Liver (tissue), 9 donors: ENCODE results near the gene SLC2A4RG. TPM values are rescaled to one million over a fixed set of nuclear protein-coding genes. Genes with fewer than 3 reads are reported as not detected.

ENCODE experiments used
- DNase-seq: peaks from one replicate; pipeline ENCODE4 v3.0.0-alpha.2; 2017; ENCODE audit warnings: low spot score
- H3K27ac ChIP-seq, 2 donors: one replicate each; pipeline ENCODE4 v1.7.0; 2013; ENCODE audit warnings: inconsistent platforms in 2 of 2, low read length in 2 of 2, control low read depth in 1 of 2, low read depth in 1 of 2, mild to moderate bottlenecking in 1 of 2
- H3K27me3 ChIP-seq, 4 donors: one replicate each; pipeline versions ENCODE4 v1.6.1 to v1.7.0; 2013; ENCODE audit warnings: low read length in 3 of 4, inconsistent platforms in 1 of 4, mild to moderate bottlenecking in 1 of 4, moderate library complexity in 1 of 4; ENCODE audit not compliant: control insufficient read depth in 4 of 4, insufficient read depth in 4 of 4
- H3K36me3 ChIP-seq, 4 donors: one replicate each; pipeline versions ENCODE4 v1.6.1 to v1.7.0; 2013; ENCODE audit warnings: low read length in 3 of 4, mild to moderate bottlenecking in 3 of 4, low read depth in 1 of 4, moderate library complexity in 1 of 4; ENCODE audit not compliant: control insufficient read depth in 4 of 4, insufficient read depth in 3 of 4
- H3K4me1 ChIP-seq, 4 donors: one replicate each; pipeline versions ENCODE4 v1.6.1 to v1.7.0; 2013; ENCODE audit warnings: low read length in 3 of 4, mild to moderate bottlenecking in 3 of 4, moderate library complexity in 1 of 4; ENCODE audit not compliant: control insufficient read depth in 4 of 4, insufficient read depth in 4 of 4
- H3K4me3 ChIP-seq, 3 donors: one replicate each; pipeline versions ENCODE4 v1.6.1 to v1.7.0; 2013; ENCODE audit warnings: low read length in 3 of 3, control low read depth in 1 of 3, low read depth in 1 of 3, mild to moderate bottlenecking in 1 of 3
- H3K9ac ChIP-seq, 2 donors: one replicate each; pipeline ENCODE4 v1.7.0; 2013; ENCODE audit warnings: low read length in 2 of 2, mild to moderate bottlenecking in 2 of 2, moderate library complexity in 2 of 2, control low read depth in 1 of 2, low read depth in 1 of 2
- H3K9me3 ChIP-seq, 4 donors: one replicate each; pipeline versions ENCODE4 v1.6.1 to v1.7.0; 2013; ENCODE audit warnings: low read length in 3 of 4; ENCODE audit not compliant: control insufficient read depth in 4 of 4
- ATF3 ChIP-seq: IDR thresholded peaks from 2 replicates; pipeline ENCODE4 v1.6.1; 2016; ENCODE audit warnings: antibody characterized with exemption
- FOXA1 ChIP-seq: IDR thresholded peaks from 2 replicates; pipeline ENCODE4 v1.6.1; 2016; ENCODE audit warnings: antibody characterized with exemption
- GABPA ChIP-seq, 2 donors: IDR thresholded peaks in 1 of 2; conservative IDR thresholded peaks in 1 of 2; 2 replicates each; pipeline ENCODE4 v1.6.1; 2016; ENCODE audit warnings: antibody characterized with exemption in 2 of 2, mild to moderate bottlenecking in 1 of 2, moderate library complexity in 1 of 2
- HNF4A ChIP-seq, 2 donors: conservative IDR thresholded peaks; 2 replicates each; pipeline ENCODE4 v1.6.1; 2016; ENCODE audit warnings: antibody characterized with exemption in 2 of 2, mild to moderate bottlenecking in 2 of 2
- HNF4G ChIP-seq: IDR thresholded peaks from 2 replicates; pipeline ENCODE4 v1.6.1; 2016; ENCODE audit warnings: antibody characterized with exemption
- JUND ChIP-seq, 2 donors: IDR thresholded peaks; 2 replicates each; pipeline ENCODE4 v1.6.1; 2016; ENCODE audit warnings: antibody characterized with exemption in 2 of 2
- RAD21 ChIP-seq, 2 donors: IDR thresholded peaks; 2 replicates each; pipeline ENCODE4 v1.6.1; 2016; ENCODE audit warnings: antibody characterized with exemption in 2 of 2, mild to moderate bottlenecking in 2 of 2
- YY1 ChIP-seq: IDR thresholded peaks from 2 replicates; pipeline ENCODE4 v1.6.1; 2016; ENCODE audit warnings: antibody characterized with exemption, mild to moderate bottlenecking
- WGBS: extraction: QIAGEN DNeasy Blood & Tissue Kit; methylation state at CpG from one replicate; pipeline ENCODE4 v1.1.7; 2013; 5-methylcytosine and 5-hydroxymethylcytosine counted together
- polyA plus RNA-seq, 2 donors: library from polyadenylated mRNA; stranded (reverse) in 1 of 2; unstranded in 1 of 2; fragments of 200-250 nt in 1 of 2; fragments of >200 nt in 1 of 2; fragmentation: Nextera tagmentation in 1 of 2; extraction: Ambion mirVana in 1 of 2; gene quantifications; one replicate each; pipeline versions ENCODE4 v1.2.1 to v1.2.3, GENCODE V29; 2013 to 2015
- total RNA-seq, 2 donors: library from RNA; depleted of rRNA; stranded (reverse); fragments of >200 nt; gene quantifications; one replicate each; pipeline ENCODE4 v1.2.3, GENCODE V29; 2014
- TF ChIP-seq, protein P1 (sequence below): fragments of 150-350 bp; IDR thresholded peaks from 2 replicates; pipeline ENCODE4 v1.5.1; 2017; ENCODE audit warnings: improper control_type of control experiment, low read depth, low read length; ENCODE audit not compliant: missing input control
- TF ChIP-seq, protein P2 (sequence below): IDR thresholded peaks from 2 replicates; pipeline ENCODE4 v1.6.1; 2016; ENCODE audit warnings: antibody characterized with exemption, mild to moderate bottlenecking
- TF ChIP-seq, protein P3 (sequence below): IDR thresholded peaks from 2 replicates; pipeline ENCODE4 v1.6.1; 2016; ENCODE audit warnings: antibody characterized with exemption
- donor health status: healthy.
- donor health status: healthy.
- donor health status: healthy.
- donor health status: healthy.
- donor health status: healthy.

The SLC2A4RG gene
- total and polyA plus RNA-seq, 4 donors, result 22.2 to 39.7 (median 29.4) TPM

DNA sequence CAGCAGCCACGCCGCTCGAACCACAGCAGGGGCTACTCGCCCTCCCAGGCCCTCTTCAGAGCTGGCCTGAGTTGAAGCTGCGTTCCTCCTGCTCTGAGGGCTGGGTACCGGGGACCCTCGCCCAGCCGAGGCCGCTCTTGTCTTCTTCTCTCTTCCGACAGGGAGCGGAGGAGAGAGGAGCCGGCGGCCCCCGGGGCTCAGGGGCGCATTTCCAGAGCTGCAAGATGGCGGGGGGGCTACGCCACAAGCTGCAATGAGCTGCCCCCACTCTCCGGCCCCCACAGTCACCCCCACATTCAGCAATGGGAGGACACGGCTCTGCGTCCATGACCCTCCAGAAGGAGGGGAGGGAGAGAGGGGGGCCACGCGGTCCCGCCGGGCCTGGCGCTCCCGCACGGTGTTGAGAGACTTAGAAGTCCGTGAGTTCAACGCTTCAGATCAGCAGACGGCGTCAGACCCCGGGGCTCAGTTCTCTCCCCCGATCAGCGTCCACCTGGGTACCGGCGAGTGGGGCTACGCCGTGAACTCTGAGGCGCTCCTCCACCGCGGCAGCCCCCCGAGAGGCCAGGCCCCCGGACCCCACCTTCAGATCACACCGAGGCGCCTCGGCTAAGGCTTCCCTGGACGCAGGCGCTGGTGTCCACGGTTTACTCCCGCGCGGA, 31.6 kb downstream of the SLC2A4RG start:
- TF ChIP-seq JUND (IDR thresholded peaks at IDR 0.05) (no peak), FOXA1 (no peak), ATF3 (no peak), RAD21 (IDR thresholded peaks at IDR 0.05) (no peak), YY1 (no peak), HNF4A (conservative IDR thresholded peaks at IDR 0.05) (no peak), HNF4G (no peak)
- TF ChIP-seq, protein P1, sequence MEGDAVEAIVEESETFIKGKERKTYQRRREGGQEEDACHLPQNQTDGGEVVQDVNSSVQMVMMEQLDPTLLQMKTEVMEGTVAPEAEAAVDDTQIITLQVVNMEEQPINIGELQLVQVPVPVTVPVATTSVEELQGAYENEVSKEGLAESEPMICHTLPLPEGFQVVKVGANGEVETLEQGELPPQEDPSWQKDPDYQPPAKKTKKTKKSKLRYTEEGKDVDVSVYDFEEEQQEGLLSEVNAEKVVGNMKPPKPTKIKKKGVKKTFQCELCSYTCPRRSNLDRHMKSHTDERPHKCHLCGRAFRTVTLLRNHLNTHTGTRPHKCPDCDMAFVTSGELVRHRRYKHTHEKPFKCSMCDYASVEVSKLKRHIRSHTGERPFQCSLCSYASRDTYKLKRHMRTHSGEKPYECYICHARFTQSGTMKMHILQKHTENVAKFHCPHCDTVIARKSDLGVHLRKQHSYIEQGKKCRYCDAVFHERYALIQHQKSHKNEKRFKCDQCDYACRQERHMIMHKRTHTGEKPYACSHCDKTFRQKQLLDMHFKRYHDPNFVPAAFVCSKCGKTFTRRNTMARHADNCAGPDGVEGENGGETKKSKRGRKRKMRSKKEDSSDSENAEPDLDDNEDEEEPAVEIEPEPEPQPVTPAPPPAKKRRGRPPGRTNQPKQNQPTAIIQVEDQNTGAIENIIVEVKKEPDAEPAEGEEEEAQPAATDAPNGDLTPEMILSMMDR, result no peak
- TF ChIP-seq, protein P2, sequence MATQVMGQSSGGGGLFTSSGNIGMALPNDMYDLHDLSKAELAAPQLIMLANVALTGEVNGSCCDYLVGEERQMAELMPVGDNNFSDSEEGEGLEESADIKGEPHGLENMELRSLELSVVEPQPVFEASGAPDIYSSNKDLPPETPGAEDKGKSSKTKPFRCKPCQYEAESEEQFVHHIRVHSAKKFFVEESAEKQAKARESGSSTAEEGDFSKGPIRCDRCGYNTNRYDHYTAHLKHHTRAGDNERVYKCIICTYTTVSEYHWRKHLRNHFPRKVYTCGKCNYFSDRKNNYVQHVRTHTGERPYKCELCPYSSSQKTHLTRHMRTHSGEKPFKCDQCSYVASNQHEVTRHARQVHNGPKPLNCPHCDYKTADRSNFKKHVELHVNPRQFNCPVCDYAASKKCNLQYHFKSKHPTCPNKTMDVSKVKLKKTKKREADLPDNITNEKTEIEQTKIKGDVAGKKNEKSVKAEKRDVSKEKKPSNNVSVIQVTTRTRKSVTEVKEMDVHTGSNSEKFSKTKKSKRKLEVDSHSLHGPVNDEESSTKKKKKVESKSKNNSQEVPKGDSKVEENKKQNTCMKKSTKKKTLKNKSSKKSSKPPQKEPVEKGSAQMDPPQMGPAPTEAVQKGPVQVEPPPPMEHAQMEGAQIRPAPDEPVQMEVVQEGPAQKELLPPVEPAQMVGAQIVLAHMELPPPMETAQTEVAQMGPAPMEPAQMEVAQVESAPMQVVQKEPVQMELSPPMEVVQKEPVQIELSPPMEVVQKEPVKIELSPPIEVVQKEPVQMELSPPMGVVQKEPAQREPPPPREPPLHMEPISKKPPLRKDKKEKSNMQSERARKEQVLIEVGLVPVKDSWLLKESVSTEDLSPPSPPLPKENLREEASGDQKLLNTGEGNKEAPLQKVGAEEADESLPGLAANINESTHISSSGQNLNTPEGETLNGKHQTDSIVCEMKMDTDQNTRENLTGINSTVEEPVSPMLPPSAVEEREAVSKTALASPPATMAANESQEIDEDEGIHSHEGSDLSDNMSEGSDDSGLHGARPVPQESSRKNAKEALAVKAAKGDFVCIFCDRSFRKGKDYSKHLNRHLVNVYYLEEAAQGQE, result no peak
- TF ChIP-seq, protein P3, sequence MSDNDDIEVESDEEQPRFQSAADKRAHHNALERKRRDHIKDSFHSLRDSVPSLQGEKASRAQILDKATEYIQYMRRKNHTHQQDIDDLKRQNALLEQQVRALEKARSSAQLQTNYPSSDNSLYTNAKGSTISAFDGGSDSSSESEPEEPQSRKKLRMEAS, result no peak
- Histone ChIP-seq H3K4me1 (peaks cover 0 to 2% (median 1%) of the 10 kb centered on the region in 4 donors), H3K9me3 (no peaks in the 10 kb centered on the region), H3K9ac (no peak overlapping the region), H3K27me3 (no peaks in the 10 kb centered on the region), H3K36me3 (no peaks in the 10 kb centered on the region), H3K27ac (no peak overlapping the region), H3K4me3 (no peak overlapping the region)
- WGBS, result 95% methylated on average over 52 of the region's 52 CpGs
- no peak for DNase-seq

GRCh38 chr20:63772781-63773518, 33.4 kb downstream of the SLC2A4RG start:
- no peak for TF ChIP-seq GABPA (IDR thresholded peaks at IDR 0.05 in 1 of 2, conservative IDR thresholded peaks at IDR 0.05 in 1 of 2)
- H3K27ac ChIP-seq, result no peak overlapping the region
- H3K9me3 ChIP-seq, result no peaks in the 10 kb centered on the region
- no peak for DNase-seq
- no peak overlapping the region for H3K4me3 ChIP-seq
- peaks cover 0 to 2% (median 1%) of the 10 kb centered on the region in 4 donors for H3K4me1 ChIP-seq
- WGBS, result 72% methylated on average over 20 of the region's 20 CpGs
- H3K27me3 ChIP-seq, result no peaks in the 10 kb centered on the region
- H3K9ac ChIP-seq, result no peak overlapping the region
- no peaks in the 10 kb centered on the region for H3K36me3 ChIP-seq
